SH-SY5Y (cell line): ENCODE data around the gene AP1B1.

Experiments
- GATA2 ChIP-seq: IDR thresholded peaks from 2 replicates; pipeline ENCODE4 v1.6.1; 2011; ENCODE audit warnings: mild to moderate bottlenecking, low read depth, low read length
- GATA3 ChIP-seq: IDR thresholded peaks from 2 replicates; pipeline ENCODE4 v1.6.1; 2011; ENCODE audit warnings: low read depth, mild to moderate bottlenecking, low read length, moderate library complexity

DNA sequence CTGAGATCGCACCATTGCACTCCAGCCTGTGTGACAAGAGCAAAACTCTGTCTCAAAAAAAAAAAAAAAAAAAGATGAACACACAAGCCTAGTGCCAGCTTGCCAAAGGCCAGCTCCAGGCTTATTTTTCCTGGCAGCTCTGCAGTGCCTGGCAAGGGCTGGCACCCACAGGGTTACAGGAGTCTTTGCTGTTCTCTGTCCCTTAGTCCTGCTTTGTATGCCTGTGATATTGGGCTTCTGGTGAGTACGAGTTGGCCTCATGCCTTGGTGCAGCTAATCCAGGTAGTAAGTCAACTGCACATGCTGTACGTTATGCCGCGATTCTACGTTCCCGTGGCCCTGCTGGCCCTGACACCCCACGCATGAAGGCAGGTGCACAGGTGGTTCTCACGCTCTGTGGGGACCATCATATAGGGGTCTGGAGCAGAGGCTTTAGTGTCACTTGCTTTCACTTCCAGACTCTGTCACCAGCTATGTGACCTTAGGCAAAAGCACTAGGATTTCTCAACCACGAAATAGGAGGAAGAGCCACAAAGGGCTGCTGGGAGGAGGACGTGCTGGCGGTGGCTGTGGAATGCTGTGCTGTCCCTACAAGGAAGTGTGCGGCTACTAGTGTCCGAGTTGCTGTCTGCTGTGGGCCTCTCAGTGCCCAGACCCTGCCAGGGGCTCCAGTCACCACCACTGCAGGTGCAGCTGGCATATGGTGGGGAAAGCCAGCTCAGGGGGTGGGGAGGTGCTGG is 51.4 kb downstream of the AP1B1 start:
- no peak for TF ChIP-seq GATA3
- TF ChIP-seq GATA2: no peak
